SU-DHL-6 (cell line): ENCODE results near the gene SKA1.
"Not testable (repeated sequence)": the region's sequence is repeated elsewhere in the genome, so short reads cannot be mapped to it uniquely, and the experiment has no call there.

Experiments used
- H2AFZ ChIP-seq: fragments of 200-600 bp; sonication (generic); 2 replicates; pipeline ENCODE4 v1.6.1; 2014; ENCODE audit warnings: low read depth, mild to moderate bottlenecking, moderate library complexity, mixed read lengths, antibody characterized with exemption, low read length; ENCODE audit not compliant: severe bottlenecking
- H3F3A ChIP-seq: fragments of 200-600 bp; shearing (Covaris generic); 2 replicates; pipeline ENCODE4 v1.6.0; 2016; ENCODE audit warnings: antibody characterized with exemption, mild to moderate bottlenecking; ENCODE audit not compliant: insufficient read depth
- H3K27ac ChIP-seq: fragments of 200-600 bp; sonication (generic); 2 replicates; pipeline ENCODE4 v1.5.1; 2016; ENCODE audit warnings: low read depth, mild to moderate bottlenecking, low read length, moderate library complexity, mixed read lengths
- H3K27me3 ChIP-seq: fragments of 200-600 bp; sonication (generic), shearing (Covaris generic); 2 replicates; pipeline ENCODE4 v1.6.0; 2014; ENCODE audit warnings: mild to moderate bottlenecking, low read length
- H3K36me3 ChIP-seq: fragments of 200-600 bp; sonication (generic); 2 replicates; pipeline ENCODE4 v1.6.1; 2014; ENCODE audit warnings: mild to moderate bottlenecking, low read length, mixed read lengths
- H3K4me2 ChIP-seq: fragments of 300-600, 200-600 bp; shearing (Covaris generic), sonication (generic); 2 replicates; pipeline ENCODE4 v1.6.0; 2014; ENCODE audit warnings: low read length, low read depth, mild to moderate bottlenecking; ENCODE audit not compliant: poor library complexity, severe bottlenecking
- H3K4me3 ChIP-seq: fragments of 200-600 bp; sonication (generic); 2 replicates; pipeline ENCODE4 v1.5.1; 2014; ENCODE audit warnings: antibody characterized with exemption, low read length, mild to moderate bottlenecking, mixed read lengths; ENCODE audit not compliant: insufficient read depth, poor library complexity, severe bottlenecking
- H3K79me2 ChIP-seq: fragments of 200-600 bp; sonication (generic); 2 replicates; pipeline ENCODE4 v1.6.1; 2014; ENCODE audit warnings: mild to moderate bottlenecking, low read length, moderate library complexity; ENCODE audit not compliant: insufficient read depth
- H3K9ac ChIP-seq: fragments of 200-600 bp; sonication (generic); 2 replicates; pipeline ENCODE4 v1.7.0; 2014; ENCODE audit warnings: mild to moderate bottlenecking, low read length
- H3K9me2 ChIP-seq: fragments of 200-600 bp; sonication (generic); replicated peaks from 2 replicates; pipeline ENCODE4 v1.6.1; 2014; ENCODE audit warnings: low read length; ENCODE audit not compliant: insufficient read depth
- H3K9me3 ChIP-seq: fragments of 200-600 bp; sonication (generic); 2 replicates; pipeline ENCODE4 v1.6.1; 2014; ENCODE audit warnings: low read length, mixed read lengths; ENCODE audit not compliant: insufficient read depth
- H4K20me1 ChIP-seq: fragments of 200-600 bp; sonication (generic); 2 replicates; pipeline ENCODE4 v1.6.1; 2014; ENCODE audit warnings: low read depth, mild to moderate bottlenecking, antibody characterized with exemption, low read length, moderate library complexity, mixed read lengths
- CTCF ChIP-seq: fragments of 200-600 bp; sonication (generic); IDR thresholded peaks from one replicate; pipeline ENCODE4 v1.5.1; 2017; ENCODE audit warnings: antibody characterized with exemption, mild to moderate bottlenecking, low read length, moderate library complexity; ENCODE audit not compliant: insufficient read depth, poor library complexity, severe bottlenecking
- EZH2phosphoT487 ChIP-seq: fragments of 200-600 bp; sonication (generic), shearing (Covaris generic); conservative IDR thresholded peaks from 2 replicates; pipeline ENCODE4 v1.6.1; 2018; ENCODE audit warnings: mild to moderate bottlenecking, antibody characterized with exemption, low read length, moderate library complexity, mixed read lengths

The SKA1 gene

GRCh38 chr18:50401888-50402287 lies 27.0 kb downstream of the SKA1 start:
- Histone ChIP-seq H3K9me3 (no peaks in the 10 kb centered on the region), H3K27me3 (no peaks in the 10 kb centered on the region), H3K9me2 (no peaks in the 10 kb centered on the region), H3F3A (no peaks in the 10 kb centered on the region), H4K20me1 (no peaks in the 10 kb centered on the region), H3K9ac (no peak overlapping the region), H2AFZ (no peak overlapping the region), H3K4me3 (no peak overlapping the region), H3K4me2 (no peak overlapping the region), H3K27ac (no peak overlapping the region), H3K36me3 (no peaks in the 10 kb centered on the region), H3K79me2 (no peaks in the 10 kb centered on the region)
- TF ChIP-seq EZH2phosphoT487 = no peak
- TF ChIP-seq CTCF = no peak

GRCh38 chr18:50404752-50405581 lies 30.1 kb downstream of the SKA1 start:
- not testable (repeated sequence) for H3K27ac ChIP-seq, H3K27me3 ChIP-seq, H3K4me2 ChIP-seq

GRCh38 chr18:50405582-50406271 lies 30.9 kb downstream of the SKA1 start:
- H3K27me3 ChIP-seq = no peaks in the 10 kb centered on the region
- no peaks in the 10 kb centered on the region for H3K9me3 ChIP-seq
- H3K4me2 ChIP-seq = no peak overlapping the region

More at GRCh38 chr18:50404752-50405581, 30.1 kb downstream of the SKA1 start:
- H3K9ac ChIP-seq, H3K9me3 ChIP-seq, H2AFZ ChIP-seq, H3K4me3 ChIP-seq, H3F3A ChIP-seq, H3K36me3 ChIP-seq, H3K79me2 ChIP-seq, H3K9me2 ChIP-seq, H4K20me1 ChIP-seq: not testable (repeated sequence)

More at GRCh38 chr18:50405582-50406271, 30.9 kb downstream of the SKA1 start:
- TF ChIP-seq EZH2phosphoT487 (no peak), CTCF (no peak)
- H3K79me2 ChIP-seq = no peaks in the 10 kb centered on the region
- no peak overlapping the region for H3K9ac ChIP-seq
- no peaks in the 10 kb centered on the region for H3F3A ChIP-seq
- H2AFZ ChIP-seq = no peak overlapping the region
- H3K4me3 ChIP-seq = no peak overlapping the region
- H3K36me3 ChIP-seq = no peaks in the 10 kb centered on the region
- H3K9me2 ChIP-seq = no peaks in the 10 kb centered on the region
- H3K27ac ChIP-seq = no peak overlapping the region
- no peaks in the 10 kb centered on the region for H4K20me1 ChIP-seq
